Activated T-cell treated with anti-CD3 and anti-CD28 coated beads for 48 hours (primary cell): ENCODE results near the gene CSKMT.
"Not testable (repeated sequence)": the region's sequence is repeated elsewhere in the genome, so short reads cannot be mapped to it uniquely, and the experiment has no call there.

Experiments used
- DNase-seq: peaks from one replicate; pipeline ENCODE4 v3.0.0-alpha.2; 2020; ENCODE audit warnings: low read depth

Gene CSKMT

GRCh38 chr11:62689421-62690183 lies 24.5 kb downstream of the CSKMT start, which contains the start of gene LRRN4CL:
LRRN4CL (minus strand) TSS chr11:62689530; CDS start chr11:62688508, 1,022 bp downstream.
- DNase-seq, result no peak

DNA sequence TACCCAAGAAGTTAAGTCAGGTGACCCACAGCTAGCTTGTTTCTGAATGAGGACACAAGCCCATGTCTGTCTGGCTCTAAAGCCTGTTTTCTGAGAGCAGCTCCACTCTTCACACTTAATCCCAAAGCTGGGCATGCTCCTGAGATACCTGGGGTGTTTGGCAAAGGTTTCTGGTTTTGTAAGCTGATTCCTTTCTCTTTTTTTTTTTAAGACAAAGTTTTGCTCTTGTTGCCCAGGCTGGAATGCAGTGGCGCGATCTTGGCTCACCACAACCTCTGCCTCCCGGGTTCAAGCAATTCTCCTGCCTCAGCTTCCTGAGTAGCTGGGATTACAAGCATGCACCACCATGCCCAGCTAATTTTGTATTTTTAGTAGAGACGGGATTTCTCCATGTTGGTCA lies 28.5 kb downstream of the CSKMT start:
- not testable (repeated sequence) for DNase-seq

DNA sequence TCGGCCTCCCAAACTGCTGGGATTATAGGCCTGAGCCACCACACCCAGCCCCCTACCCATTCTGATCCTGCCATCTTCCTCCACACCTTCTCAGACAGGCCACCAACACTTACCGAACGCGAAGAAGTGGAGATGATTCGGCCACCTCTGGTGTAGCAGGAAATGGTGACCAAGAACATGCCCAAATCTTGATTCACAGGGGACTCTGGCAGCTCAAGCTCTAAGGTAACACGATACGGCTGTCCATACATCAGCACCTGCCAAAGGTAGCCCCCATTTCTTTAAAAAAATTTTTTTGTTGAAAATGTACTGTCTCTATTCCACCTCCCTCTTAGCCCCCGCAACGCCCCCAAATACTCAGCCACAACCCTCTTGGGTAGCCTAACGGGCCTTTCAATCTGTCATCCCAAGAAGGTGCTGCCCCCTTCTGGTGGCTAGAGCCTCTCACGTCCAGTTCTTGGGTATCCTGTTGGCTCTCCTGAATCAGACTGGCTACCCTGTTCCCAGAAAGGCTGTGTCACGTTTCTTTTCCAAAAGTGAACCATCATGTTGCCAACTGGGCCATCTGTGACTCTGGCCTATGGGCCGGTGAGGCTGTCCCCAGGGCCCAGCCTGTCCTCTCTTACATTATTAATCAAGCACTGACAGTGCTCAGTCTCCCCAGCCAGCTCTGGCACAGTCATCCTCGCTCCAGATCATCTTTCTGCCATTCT lies 29.5 kb downstream of the CSKMT start:
- DNase-seq, result peak; percentile 64

- no peak for DNase-seq
Measured at GRCh38 chr11:62702246-62702645, 37.1 kb downstream of the CSKMT start.

DNA sequence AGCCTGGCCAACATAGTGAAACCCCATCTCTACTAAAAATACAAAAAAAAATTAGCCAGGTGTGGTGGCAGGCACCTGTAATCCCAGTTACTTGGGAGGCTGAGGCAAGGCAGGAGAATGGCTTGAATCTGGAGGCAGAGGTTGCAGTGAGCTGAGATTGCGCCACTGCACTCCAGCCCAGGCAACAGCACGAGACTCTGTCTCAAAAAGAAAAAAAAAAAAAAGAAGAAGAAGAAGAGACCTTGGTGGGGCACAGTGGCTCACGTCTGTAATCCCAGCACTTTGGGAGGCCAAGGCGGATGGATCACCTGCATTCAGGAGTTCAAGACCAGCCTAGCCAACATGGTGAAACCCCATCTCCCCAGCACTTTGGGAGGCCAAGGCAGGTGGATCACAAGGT lies 38.8 kb downstream of the CSKMT start:
- not testable (repeated sequence) for DNase-seq

- no peak for DNase-seq
Measured at GRCh38 chr11:62705413-62705812, 40.3 kb downstream of the CSKMT start.

- DNase-seq, result peak; percentile 93
Measured at GRCh38 chr11:62705880-62706849, 41.1 kb downstream of the CSKMT start.

DNA sequence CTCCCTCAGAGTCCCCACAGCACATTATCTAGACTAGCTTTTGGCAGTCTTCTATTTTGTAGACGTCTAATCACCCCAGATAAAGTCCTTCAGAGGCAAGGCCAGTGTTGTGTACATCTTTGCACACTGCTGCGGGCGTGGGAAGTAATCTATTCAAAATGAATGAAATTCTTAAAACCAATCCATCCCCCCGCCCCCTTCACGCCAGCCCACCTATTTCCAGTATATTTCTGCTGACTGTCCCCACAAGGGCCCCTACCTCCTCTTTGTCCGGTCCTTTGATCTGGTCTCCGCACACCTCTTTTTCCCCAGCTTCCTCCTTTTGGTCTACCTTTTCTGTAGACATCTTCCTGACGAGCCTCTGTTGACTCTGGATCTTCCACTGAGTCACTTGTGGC lies 41.7 kb downstream of the CSKMT start:
- DNase-seq, result no peak

GRCh38 chr11:62707277-62707861 lies 42.3 kb downstream of the CSKMT start, which contains the start of the genes BSCL2 and GNG3:
BSCL2 (minus strand) TSS chr11:62707424; CDS start chr11:62707195, 229 bp downstream.
GNG3 (plus strand) TSS chr11:62707676; CDS start chr11:62708296, 620 bp downstream.
- no peak for DNase-seq

DNA sequence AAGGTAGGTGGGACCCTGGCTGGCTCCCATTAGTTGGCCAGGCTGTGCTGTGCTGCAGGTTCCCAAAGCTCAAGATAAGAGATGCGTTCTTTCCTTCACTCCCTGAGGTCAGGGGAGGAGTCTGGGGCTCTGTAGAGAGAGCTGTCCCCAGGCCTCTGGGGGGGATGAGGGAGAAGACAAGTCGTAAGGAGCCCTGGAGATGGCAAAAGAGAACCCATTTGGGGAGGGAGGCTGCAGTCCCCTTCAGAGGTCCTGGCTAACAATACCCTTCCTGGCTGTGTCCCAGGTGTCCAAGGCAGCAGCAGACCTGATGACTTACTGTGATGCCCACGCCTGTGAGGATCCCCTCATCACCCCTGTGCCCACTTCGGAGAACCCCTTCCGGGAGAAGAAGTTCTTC lies 43.3 kb downstream of the CSKMT start:
- no peak for DNase-seq

DNA sequence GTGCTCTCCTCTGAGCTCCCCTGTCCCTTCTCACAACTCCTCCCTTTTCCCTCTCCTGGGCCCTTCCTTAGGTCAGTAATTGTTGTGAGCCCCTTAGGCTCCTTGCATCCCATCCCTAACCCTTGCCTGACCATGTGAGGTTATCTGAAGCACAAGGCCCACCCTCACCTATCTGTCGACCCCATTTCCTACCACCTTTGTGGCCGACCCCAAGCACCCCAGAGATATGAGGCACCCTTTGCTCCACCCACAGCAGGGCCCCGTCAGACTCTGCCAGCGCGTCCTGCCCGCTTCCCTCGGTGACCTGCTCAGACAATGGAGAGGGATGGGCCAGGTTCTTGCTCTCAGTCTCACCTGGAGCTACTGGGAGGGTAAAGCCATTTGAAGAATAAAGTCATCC lies 43.7 kb downstream of the CSKMT start:
- DNase-seq, result peak; percentile 32

DNA sequence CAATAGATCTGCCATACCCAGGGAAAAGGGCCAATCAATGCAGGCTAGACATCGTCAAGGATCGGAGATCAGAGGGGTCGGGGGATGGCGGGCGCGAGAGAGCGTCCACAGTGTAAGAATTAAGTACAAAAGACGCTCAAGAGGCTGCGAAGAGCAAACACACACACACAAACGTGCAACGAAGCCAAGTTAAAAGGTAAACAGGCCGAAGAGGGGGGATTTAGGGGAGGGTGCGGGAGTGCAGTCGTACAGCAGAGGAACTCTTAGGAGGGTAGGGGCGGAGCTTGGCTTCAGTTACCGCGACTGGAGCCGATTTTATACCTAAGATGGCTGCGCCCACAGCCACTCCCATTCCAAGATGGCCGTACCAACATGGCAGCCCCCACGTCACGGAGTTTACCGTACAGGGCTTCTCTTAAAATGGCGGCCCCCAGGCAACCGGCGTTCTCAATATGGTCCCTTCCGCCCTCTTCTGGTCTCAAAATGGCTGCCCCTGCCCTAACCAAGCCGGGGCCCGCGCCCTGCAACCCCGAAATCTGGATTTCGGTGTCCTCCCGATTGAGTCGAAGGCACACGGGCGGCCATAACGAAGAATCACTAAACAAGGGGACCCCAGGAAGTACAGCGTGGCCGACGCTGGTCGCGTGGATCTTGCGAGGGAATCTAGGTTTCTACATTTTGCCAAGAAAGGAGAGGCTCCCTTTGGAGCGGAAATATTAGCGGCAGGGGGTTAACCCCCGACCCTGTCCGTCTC lies 44.3 kb downstream of the CSKMT start:
- DNase-seq, result peak; percentile 89

DNA sequence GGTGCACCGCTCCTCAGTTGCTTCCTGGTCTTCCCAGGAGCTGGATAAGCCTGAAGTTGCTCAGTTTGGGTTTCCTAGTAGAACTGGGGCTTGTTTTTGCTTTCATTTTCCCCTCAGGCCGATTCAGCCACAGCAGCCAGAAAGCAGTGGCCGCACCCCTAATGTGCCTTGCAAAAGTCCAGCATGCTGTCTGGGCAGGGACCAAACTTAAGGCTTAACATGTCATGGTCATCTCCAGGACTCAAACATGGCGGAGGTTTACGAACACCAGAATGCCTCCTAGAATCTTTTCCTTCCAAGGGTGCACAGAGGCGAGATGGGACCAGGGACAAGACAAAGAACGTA lies 44.9 kb downstream of the CSKMT start:
- DNase-seq, result peak; percentile 18

- no peak for DNase-seq
Measured at GRCh38 chr11:62712276-62712812, 47.2 kb downstream of the CSKMT start.

- no peak for DNase-seq
Measured at GRCh38 chr11:62712861-62713260, 47.7 kb downstream of the CSKMT start.

GRCh38 chr11:62713343-62713742 lies 48.2 kb downstream of the CSKMT start:
- no peak for DNase-seq

DNA sequence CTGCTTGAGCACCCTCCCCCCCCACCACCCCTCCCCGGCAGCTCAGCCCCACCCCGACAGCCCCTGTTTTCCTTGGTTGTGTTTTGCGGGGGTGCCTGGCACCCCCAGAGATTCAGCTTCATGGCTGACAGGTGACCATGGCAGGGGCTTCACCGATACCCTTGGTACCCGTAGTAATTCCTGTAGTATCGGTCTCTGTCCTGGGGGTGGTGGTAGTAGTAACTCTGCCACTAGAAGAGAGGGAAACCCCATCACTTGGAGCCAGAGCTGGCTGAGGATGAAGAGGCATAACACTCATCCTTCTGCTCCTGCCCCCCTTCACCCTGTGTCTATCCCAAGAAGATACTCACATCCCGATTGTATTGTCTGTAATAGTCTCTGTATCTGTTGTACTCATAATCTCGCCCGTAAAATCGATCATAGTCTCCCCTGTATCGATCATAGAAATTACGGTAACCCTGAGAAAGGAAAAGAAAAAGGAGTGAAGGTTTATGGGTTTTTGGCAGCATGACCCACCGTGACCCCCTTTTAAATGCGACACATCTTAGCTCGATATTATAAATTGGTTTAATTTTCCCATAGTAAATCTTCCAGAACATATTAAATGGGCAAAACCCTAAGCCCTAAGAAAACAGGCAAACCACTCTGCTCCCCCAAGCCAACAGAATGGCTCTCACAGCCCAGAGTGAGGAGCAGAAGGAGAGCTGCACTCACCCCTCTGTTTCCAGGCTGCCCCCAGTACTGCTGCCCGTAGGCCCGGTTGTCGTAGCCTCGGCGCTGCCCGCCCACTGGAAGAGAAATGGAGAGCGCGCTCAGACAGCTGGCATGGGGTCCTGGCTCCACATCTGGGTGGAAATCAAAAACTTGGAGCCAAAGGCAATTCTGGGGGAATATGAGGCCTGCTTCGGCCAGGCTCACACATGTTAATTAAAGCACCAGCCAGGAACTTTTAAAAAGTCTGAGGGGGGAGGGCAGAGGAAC lies 50.3 kb downstream of the CSKMT start:
- no peak for DNase-seq

- no peak for DNase-seq
Measured at GRCh38 chr11:62716206-62716605, 51.1 kb downstream of the CSKMT start.

DNA sequence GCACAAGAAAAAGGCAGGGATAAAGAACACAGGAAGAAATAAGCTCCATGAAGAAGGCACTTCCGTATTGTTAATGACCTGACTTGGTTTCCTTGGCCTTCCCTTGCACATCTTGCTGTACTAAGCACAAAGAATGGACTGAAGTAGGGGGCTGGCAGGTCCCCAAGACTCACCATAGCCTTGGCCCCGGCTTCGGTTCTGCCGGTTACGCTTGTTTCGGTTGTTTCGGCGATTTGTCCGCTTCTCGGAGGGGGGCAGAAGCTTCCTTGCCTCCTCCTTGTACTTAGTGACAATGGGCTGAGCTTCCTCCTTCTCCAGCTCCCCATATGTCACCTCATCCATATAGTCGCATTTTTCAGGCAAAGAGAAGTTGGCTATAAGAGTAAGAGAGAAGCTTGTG lies 51.7 kb downstream of the CSKMT start:
- no peak for DNase-seq
